ENCODE measurements around the gene CALHM5. TPM values are rescaled to one million over a fixed set of nuclear protein-coding genes. Genes with fewer than 3 reads are reported as not detected.

The CALHM5 gene
- total RNA-seq, 1 donor from 2014 or later = 0.05 TPM

GRCh38 chr6:116535109-116535508, 23.7 kb downstream of the CALHM5 start:
- Mint-ChIP-seq H3K9me3 (ENCODE audit: low read depth) (no peaks in the 10 kb centered on the region), H3K4me1 (ENCODE audit: low read depth) (peaks cover 12% of the 10 kb centered on the region), H3K4me3 (ENCODE audit: low read depth) (no peak overlapping the region), H3K27me3 (peaks cover 3% of the 10 kb centered on the region), H3K27ac (no peak overlapping the region), H3K36me3 (ENCODE audit: insufficient read depth) (no peaks in the 10 kb centered on the region)
- TF ChIP-seq CTCF (IDR thresholded peaks at IDR 0.05; ENCODE audit: unreplicated experiment) = no peak
- no peak for DNase-seq (ENCODE audit: low spot score, unreplicated experiment)

- DNase-seq (ENCODE audit: low spot score, unreplicated experiment) = no peak
- Mint-ChIP-seq H3K4me3 (ENCODE audit: low read depth) (no peak overlapping the region), H3K36me3 (ENCODE audit: insufficient read depth) (no peaks in the 10 kb centered on the region), H3K4me1 (ENCODE audit: low read depth) (peaks cover 11% of the 10 kb centered on the region), H3K27ac (no peak overlapping the region), H3K27me3 (peaks cover 3% of the 10 kb centered on the region), H3K9me3 (ENCODE audit: low read depth) (no peaks in the 10 kb centered on the region)
- peak; percentile 78 for TF ChIP-seq CTCF (IDR thresholded peaks at IDR 0.05; ENCODE audit: unreplicated experiment)
Measured at GRCh38 chr6:116536216-116536621, 24.8 kb downstream of the CALHM5 start.

- H3K4me3 Mint-ChIP-seq (ENCODE audit: low read depth) = no peak overlapping the region
- DNase-seq (ENCODE audit: low spot score, unreplicated experiment) = no peak
- H3K9me3 Mint-ChIP-seq (ENCODE audit: low read depth) = no peaks in the 10 kb centered on the region
- no peak overlapping the region for H3K27ac Mint-ChIP-seq
- peaks cover 15% of the 10 kb centered on the region for H3K4me1 Mint-ChIP-seq (ENCODE audit: low read depth)
- no peaks in the 10 kb centered on the region for H3K36me3 Mint-ChIP-seq (ENCODE audit: insufficient read depth)
- no peaks in the 10 kb centered on the region for H3K27me3 Mint-ChIP-seq
- no peak for TF ChIP-seq CTCF (IDR thresholded peaks at IDR 0.05; ENCODE audit: unreplicated experiment)
Measured at GRCh38 chr6:116542426-116542825, 31.0 kb downstream of the CALHM5 start.

GRCh38 chr6:116543149-116543548, 31.7 kb downstream of the CALHM5 start:
- Mint-ChIP-seq H3K27me3 (no peaks in the 10 kb centered on the region), H3K36me3 (ENCODE audit: insufficient read depth) (no peaks in the 10 kb centered on the region), H3K9me3 (ENCODE audit: low read depth) (no peaks in the 10 kb centered on the region), H3K4me3 (ENCODE audit: low read depth) (no peak overlapping the region), H3K4me1 (ENCODE audit: low read depth) (peaks cover 15% of the 10 kb centered on the region), H3K27ac (no peak overlapping the region)
- DNase-seq (ENCODE audit: low spot score, unreplicated experiment) = no peak
- TF ChIP-seq CTCF (IDR thresholded peaks at IDR 0.05; ENCODE audit: unreplicated experiment) = no peak

DNA sequence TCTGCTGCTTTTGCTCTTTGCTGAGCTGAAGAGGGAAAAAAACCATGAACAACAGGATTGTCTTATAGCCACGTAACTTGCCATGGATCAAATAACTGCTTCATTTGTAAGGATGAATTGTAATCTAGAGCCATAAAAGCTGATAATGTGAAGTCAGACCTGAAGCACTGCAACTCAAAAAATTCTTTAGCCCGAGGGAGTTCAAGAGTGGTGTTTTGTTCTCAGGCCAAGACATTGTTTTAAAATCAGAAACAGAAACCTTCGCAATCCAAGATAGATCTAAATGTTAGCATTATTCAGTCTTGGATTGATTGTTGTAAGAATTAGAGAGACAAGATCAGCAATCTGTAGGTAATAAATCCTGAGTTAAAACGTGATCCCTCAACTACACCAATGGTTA, 34.2 kb downstream of the CALHM5 start, which contains the start of gene TRAPPC3L:
TRAPPC3L (minus strand) TSS at position 34 of the 400 bp plus-strand sequence. CDS start 170 bp downstream, outside the sequence.
- no peak for DNase-seq (ENCODE audit: low spot score, unreplicated experiment)
- Mint-ChIP-seq H3K27ac (no peak within 1 kb of the TSS), H3K36me3 (ENCODE audit: insufficient read depth) (no peaks in the 10 kb centered on the region), H3K4me1 (ENCODE audit: low read depth) (peaks cover 18% of the 10 kb centered on the region), H3K9me3 (ENCODE audit: low read depth) (no peaks in the 10 kb centered on the region), H3K27me3 (no peaks in the 10 kb centered on the region), H3K4me3 (ENCODE audit: low read depth) (no peak within 1 kb of the TSS)
- TF ChIP-seq CTCF (IDR thresholded peaks at IDR 0.05; ENCODE audit: unreplicated experiment) = no peak
